GM12878 (cell line): ENCODE results near the gene SNCA. TPM values are rescaled to one million over a fixed set of nuclear protein-coding genes. Genes with fewer than 3 reads are reported as not detected.
A peak's percentile ranks its signal among the peaks of the same experiment; 100 is the strongest.

Source experiments
- ATAC-seq: fragments of 200-7000 bp; cut with Tn5 transposase; 3 replicates; pipeline ENCODE4 v1.9.1; 2020; ENCODE audit warnings: mild to moderate bottlenecking, moderate library complexity
- Bru-seq: library from RNA; stranded (reverse); fragments of 400-500 nt; gene quantifications from one replicate; lab custom pipeline; 2021; lab: Mats Ljungman, UMichigan
- BruChase-seq, 2 experiments: library from RNA; stranded (reverse); fragments of 400-500 nt; gene quantifications; one replicate each; lab custom pipeline; 2021; lab: Mats Ljungman, UMichigan
- BruUV-seq: library from RNA; stranded (reverse); fragments of 400-500 nt; replicated peaks from 2 replicates; lab custom pipeline; 2021; lab: Mats Ljungman, UMichigan
- CTCF ChIA-PET: fragments of 300-600 bp; sonication (Branson Sonifier 250); formaldehyde crosslinking; extraction: SDS; loops from one replicate; lab custom pipeline; 2021; ENCODE audit warnings: inconsistent platforms; lab: Yijun Ruan, JAX
- POLR2A ChIA-PET: fragments of 350-600 bp; formaldehyde crosslinking; extraction: SDS; loops from one replicate; lab custom pipeline; 2021; ENCODE audit warnings: inconsistent platforms; lab: Charles Lee
- RAD21 ChIA-PET: fragments of 300-600 bp; sonication (Branson Sonifier 250); formaldehyde crosslinking; loops from one replicate; lab custom pipeline; 2023; ENCODE audit warnings: antibody characterized with exemption; ENCODE audit not compliant: unreplicated experiment; lab: Charles Lee
- SMC1A ChIA-PET: fragments of 300-600 bp; sonication (Branson Sonifier 250); formaldehyde crosslinking; loops from one replicate; lab custom pipeline; 2023; ENCODE audit not compliant: unreplicated experiment, uncharacterized antibody; lab: Charles Lee
- DNase-seq: peaks from one replicate; pipeline ENCODE4 v3.0.0-alpha.2; 2011; ENCODE audit warnings: low read depth, low spot score
- FAIRE-seq: peaks from 3 replicates; lab custom pipeline; 2011; peaks lifted over from hg19 to GRCh38; lab: Jason Lieb, UNC
- H2AFZ ChIP-seq: 2 replicates; pipeline ENCODE4 v1.6.0; 2011; ENCODE audit warnings: low read depth, low read length, control low read depth; ENCODE audit not compliant: control insufficient read depth
- H3K27ac ChIP-seq: 2 replicates; pipeline ENCODE4 v1.5.1; 2011; ENCODE audit warnings: control low read depth; ENCODE audit not compliant: control insufficient read depth, insufficient read depth
- H3K27me3 ChIP-seq, 2 experiments: replicated peaks in 1 of 2; 2 replicates each; pipeline versions ENCODE4 v1.6.0 to v1.6.1; 2011; ENCODE audit warnings: low read length in 1 of 2; ENCODE audit not compliant: control insufficient read depth in 2 of 2, insufficient read depth in 2 of 2
- H3K36me3 ChIP-seq, 2 experiments: 2 replicates each; pipeline ENCODE4 v1.5.1; 2011; ENCODE audit warnings: low read length in 1 of 2; ENCODE audit not compliant: control insufficient read depth in 2 of 2, insufficient read depth in 2 of 2
- H3K4me1 ChIP-seq: 2 replicates; pipeline ENCODE4 v1.6.1; 2011; ENCODE audit warnings: mild to moderate bottlenecking, low read length, moderate library complexity, mixed read lengths; ENCODE audit not compliant: control insufficient read depth, insufficient read depth
- H3K4me2 ChIP-seq: 2 replicates; pipeline ENCODE4 v1.6.0; 2011; ENCODE audit warnings: control low read depth; ENCODE audit not compliant: control insufficient read depth, insufficient read depth
- H3K4me3 ChIP-seq: fragments of 200-600 bp; sonication (generic); 2 replicates; pipeline ENCODE4 v1.5.1; 2016
- H3K79me2 ChIP-seq: 2 replicates; pipeline ENCODE4 v1.6.0; 2011; ENCODE audit warnings: low read length; ENCODE audit not compliant: control insufficient read depth, insufficient read depth
- H3K9ac ChIP-seq: 2 replicates; pipeline ENCODE4 v1.8.0; 2011; ENCODE audit warnings: low read length, control low read depth, mixed read lengths; ENCODE audit not compliant: control insufficient read depth, insufficient read depth
- H3K9me3 ChIP-seq: replicated peaks from 3 replicates; pipeline ENCODE4 v1.5.1; 2011; ENCODE audit warnings: mild to moderate bottlenecking, low read length; ENCODE audit not compliant: control insufficient read depth, insufficient read depth
- H4K20me1 ChIP-seq: 2 replicates; pipeline ENCODE4 v1.6.0; 2011; ENCODE audit not compliant: control insufficient read depth, insufficient read depth
- BMI1 ChIP-seq: fragments of 450-650 bp; IDR thresholded peaks from 2 replicates; pipeline ENCODE4 v1.6.1; 2016; ENCODE audit warnings: mild to moderate bottlenecking, moderate library complexity, borderline replicate concordance
- BRCA1 ChIP-seq: IDR thresholded peaks from 2 replicates; pipeline ENCODE4 v1.6.1; 2011; ENCODE audit warnings: low read depth, low read length, improper control_type of control experiment
- CBX3 ChIP-seq: fragments of 200-600 bp; sonication (generic); IDR thresholded peaks from 2 replicates; pipeline ENCODE4 v1.6.1; 2016; ENCODE audit warnings: low read depth, borderline replicate concordance
- CTCF ChIP-seq, 3 experiments: IDR thresholded peaks in 2 of 3; conservative IDR thresholded peaks in 1 of 3; 2 replicates each; pipeline ENCODE4 v1.5.1; 2011; ENCODE audit warnings: low read depth in 3 of 3, low read length in 3 of 3, mild to moderate bottlenecking in 3 of 3, control low read depth in 2 of 3, moderate library complexity in 2 of 3, inconsistent platforms in 1 of 3, mixed read lengths in 1 of 3; ENCODE audit not compliant: control insufficient read depth in 2 of 3, insufficient read depth in 1 of 3; ENCODE audit errors: extremely low read depth in 1 of 3
- JUNB ChIP-seq: IDR thresholded peaks from 2 replicates; pipeline ENCODE4 v1.6.1; 2016; ENCODE audit warnings: antibody characterized with exemption, mild to moderate bottlenecking
- NBN ChIP-seq: fragments of 450-650 bp; IDR thresholded peaks from 2 replicates; pipeline ENCODE4 v1.6.1; 2016
- NFYB ChIP-seq: IDR thresholded peaks from 2 replicates; pipeline ENCODE4 v1.6.1; 2011; ENCODE audit warnings: low read depth, mild to moderate bottlenecking, low read length, improper control_type of control experiment, moderate library complexity; ENCODE audit not compliant: insufficient read depth
- PAX8 ChIP-seq: fragments of 450-650 bp; IDR thresholded peaks from 2 replicates; pipeline ENCODE4 v1.6.1; 2017; ENCODE audit warnings: mild to moderate bottlenecking, moderate library complexity
- POLR2AphosphoS2 ChIP-seq: IDR thresholded peaks from 2 replicates; pipeline ENCODE4 v1.6.1; 2011; ENCODE audit warnings: low read depth, mild to moderate bottlenecking, low read length, improper control_type of control experiment, moderate library complexity
- SIN3A ChIP-seq: IDR thresholded peaks from 2 replicates; pipeline ENCODE4 v1.6.1; 2012; ENCODE audit warnings: low read depth, low read length, improper control_type of control experiment
- SMAD1 ChIP-seq: fragments of 450-650 bp; IDR thresholded peaks from 2 replicates; pipeline ENCODE4 v1.6.1; 2018; ENCODE audit warnings: mild to moderate bottlenecking, low read depth; ENCODE audit not compliant: partially characterized antibody
- SP1 ChIP-seq: IDR thresholded peaks from one replicate; pipeline ENCODE4 v1.6.1; 2011; ENCODE audit warnings: low read depth, low read length
- SPI1 ChIP-seq: IDR thresholded peaks from 2 replicates; pipeline ENCODE4 v1.6.1; 2011; ENCODE audit warnings: low read depth, mild to moderate bottlenecking, low read length, moderate library complexity, borderline replicate concordance; ENCODE audit not compliant: insufficient read depth
- WRNIP1 ChIP-seq: IDR thresholded peaks from 2 replicates; pipeline ENCODE4 v1.6.1; 2011; ENCODE audit warnings: low read depth, low read length, improper control_type of control experiment, borderline replicate concordance
- YBX1 ChIP-seq: fragments of 450-650 bp; IDR thresholded peaks from 2 replicates; pipeline ENCODE4 v1.6.1; 2016; ENCODE audit warnings: antibody characterized with exemption
- ZNF207 ChIP-seq: fragments of 450-650 bp; IDR thresholded peaks from 2 replicates; pipeline ENCODE4 v1.6.1; 2014; ENCODE audit warnings: antibody characterized with exemption, mild to moderate bottlenecking, borderline replicate concordance
- WGBS: methylation state at CpG from one replicate; pipeline ENCODE4 v1.1.6; 2016; ENCODE audit warnings: low lambda C conversion rate; ENCODE audit not compliant: insufficient replicate concordance, insufficient coverage; ENCODE audit errors: missing lambda C conversion rate; 5-methylcytosine and 5-hydroxymethylcytosine counted together
- in situ Hi-C: fragments of 300-500 bp; cut with MboI; formaldehyde crosslinking; loops from 9 replicates; pipeline ENCODE4 v1.14.3; 2018; ENCODE audit warnings: mixed read lengths
- intact Hi-C: fragments of 100-400 bp; cut with micrococcal nuclease; formaldehyde crosslinking; loops from one replicate; pipeline ENCODE4 v1.14.2; 2022; ENCODE audit not compliant: unreplicated experiment
- long read RNA-seq, 2 experiments: library from polyadenylated mRNA; unstranded; transcript quantifications; one replicate each; pipeline ENCODE4 v2.0.0, GENCODE V29; 2019 to 2020
- polyA minus RNA-seq, 3 experiments: library from RNA; depleted of rRNA, polyadenylated mRNA; stranded (reverse); fragments of >200 nt; gene quantifications; 2 replicates each; pipeline ENCODE4 v1.2.3, GENCODE V29; 2011
- polyA plus RNA-seq, 11 experiments: library from polyadenylated mRNA; depleted of rRNA in 4 of 11; unstranded in 6 of 11; stranded (reverse) in 5 of 11; fragments of >200 nt; fragmentation: Nextera tagmentation in 4 of 11; fragmentation: Illumina TruSeq in 1 of 11; extraction: Ambion mirVana in 4 of 11; extraction: Trizol in 1 of 11; gene quantifications; 1 replicate in 1 of 11; 2 replicates in 10 of 11; pipeline versions ENCODE4 v1.2.1 to v1.2.3, GENCODE V29; 2011 to 2016; ENCODE audit warnings: inconsistent platforms in 2 of 11, missing spikeins in 2 of 11, low read depth in 1 of 11
- total RNA-seq, 4 experiments: library from RNA; depleted of rRNA in 3 of 4; stranded (reverse); fragments of >200 nt in 3 of 4; fragmentation: Illumina TruSeq in 1 of 4; extraction: Trizol in 1 of 4; gene quantifications; 2 replicates each; pipeline versions ENCODE4 v1.2.1 to v1.2.3, GENCODE V29; 2013 to 2021
- TF ChIP-seq, protein P1 (sequence below): fragments of 450-650 bp; formaldehyde crosslinking; IDR thresholded peaks from 2 replicates; pipeline ENCODE4 v1.5.0; 2022; ENCODE audit warnings: mild to moderate bottlenecking, missing genetic modification characterization

SNCA gene
- total RNA-seq (2013; cell fraction: nucleolus; rRNA removed), result not detected in 2 replicates
- total RNA-seq (2014; rRNA removed) (not detected in 2 replicates), total RNA-seq (2014; rRNA removed; fragmentation: Illumina TruSeq; extraction: Trizol) (not detected in 2 replicates), total RNA-seq (2021) (not detected in 2 replicates), polyA plus RNA-seq (2011; rRNA removed) (0.22 and 0.62 TPM in 2 replicates), polyA plus RNA-seq (2014; fragmentation: Illumina TruSeq; extraction: Trizol) (not detected in 2 replicates), polyA plus RNA-seq (2014; fragmentation: Nextera tagmentation; extraction: Ambion mirVana) (not detected), polyA plus RNA-seq (2014; rRNA removed) (not detected in 2 replicates), polyA plus RNA-seq (2016; fragmentation: Nextera tagmentation; extraction: Ambion mirVana) (not detected), polyA minus RNA-seq (2011; rRNA and poly(A)+ RNA removed) (not detected in 2 replicates), Bru-seq, nascent RNA (percentile 7 among the genes with signal in this experiment), BruChase-seq, experiment 1, labeled RNA remaining after a 6-hour chase (percentile 6 among the genes with signal in this experiment), BruChase-seq, experiment 2, labeled RNA remaining after a 2-hour chase (percentile 5 among the genes with signal in this experiment)
- polyA plus RNA-seq (2011; ENCODE audit: low read depth), result not detected
- polyA plus RNA-seq (2011; cell fraction: cytosol; rRNA removed), result 0.21 TPM in 1 of 2 replicates, not detected in the other
- 0.19 and 0.41 TPM in 2 replicates for polyA plus RNA-seq (2011; cell fraction: nucleus; rRNA removed)
- polyA plus RNA-seq (2012), result not detected in 2 replicates
- polyA minus RNA-seq (2011; cell fraction: cytosol; rRNA and poly(A)+ RNA removed), result not detected in 2 replicates
- not detected in 2 replicates for polyA minus RNA-seq (2011; cell fraction: nucleus; rRNA and poly(A)+ RNA removed)
- long read RNA-seq, experiment 1, result 0 reads
- long read RNA-seq, experiment 2, result 0 reads

- no TSS peak for BruUV-seq
- no peak within 1 kb of the TSS for H3K9ac ChIP-seq
Measured at GRCh38 chr4:89836897-89837384, at the start of gene SNCA. Gene SNCA, minus strand, starts transcription at chr4:89837161. Its CDS starts 1,494 bp downstream, at chr4:89835667.

More at GRCh38 chr4:89836897-89837384, at the start of gene SNCA:
- Histone ChIP-seq H2AFZ (no peak within 1 kb of the TSS), H3K4me3 (no peak within 1 kb of the TSS), H3K27ac (no peak within 1 kb of the TSS), H3K4me2 (no peak within 1 kb of the TSS), H3K9me3 (no peaks in the 10 kb centered on the region), H4K20me1 (no peaks in the 10 kb centered on the region), H3K27me3 (peaks cover 3 to 12% of the 10 kb centered on the region in 2 experiments; a peak in 3 of 4 replicates), H3K4me1 (no peaks in the 10 kb centered on the region), H3K36me3 (no peaks in the 10 kb centered on the region), H3K79me2 (no peaks in the 10 kb centered on the region)
- no peak for DNase-seq
- TF ChIP-seq, protein P1, sequence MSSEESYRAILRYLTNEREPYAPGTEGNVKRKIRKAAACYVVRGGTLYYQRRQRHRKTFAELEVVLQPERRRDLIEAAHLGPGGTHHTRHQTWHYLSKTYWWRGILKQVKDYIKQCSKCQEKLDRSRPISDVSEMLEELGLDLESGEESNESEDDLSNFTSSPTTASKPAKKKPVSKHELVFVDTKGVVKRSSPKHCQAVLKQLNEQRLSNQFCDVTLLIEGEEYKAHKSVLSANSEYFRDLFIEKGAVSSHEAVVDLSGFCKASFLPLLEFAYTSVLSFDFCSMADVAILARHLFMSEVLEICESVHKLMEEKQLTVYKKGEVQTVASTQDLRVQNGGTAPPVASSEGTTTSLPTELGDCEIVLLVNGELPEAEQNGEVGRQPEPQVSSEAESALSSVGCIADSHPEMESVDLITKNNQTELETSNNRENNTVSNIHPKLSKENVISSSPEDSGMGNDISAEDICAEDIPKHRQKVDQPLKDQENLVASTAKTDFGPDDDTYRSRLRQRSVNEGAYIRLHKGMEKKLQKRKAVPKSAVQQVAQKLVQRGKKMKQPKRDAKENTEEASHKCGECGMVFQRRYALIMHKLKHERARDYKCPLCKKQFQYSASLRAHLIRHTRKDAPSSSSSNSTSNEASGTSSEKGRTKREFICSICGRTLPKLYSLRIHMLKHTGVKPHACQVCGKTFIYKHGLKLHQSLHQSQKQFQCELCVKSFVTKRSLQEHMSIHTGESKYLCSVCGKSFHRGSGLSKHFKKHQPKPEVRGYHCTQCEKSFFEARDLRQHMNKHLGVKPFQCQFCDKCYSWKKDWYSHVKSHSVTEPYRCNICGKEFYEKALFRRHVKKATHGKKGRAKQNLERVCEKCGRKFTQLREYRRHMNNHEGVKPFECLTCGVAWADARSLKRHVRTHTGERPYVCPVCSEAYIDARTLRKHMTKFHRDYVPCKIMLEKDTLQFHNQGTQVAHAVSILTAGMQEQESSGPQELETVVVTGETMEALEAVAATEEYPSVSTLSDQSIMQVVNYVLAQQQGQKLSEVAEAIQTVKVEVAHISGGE, result no peak
- TF ChIP-seq ZNF207, result no peak
- TF ChIP-seq JUNB, result no peak
- TF ChIP-seq POLR2AphosphoS2, result no peak
- no peak for TF ChIP-seq SIN3A
- no peak for TF ChIP-seq BRCA1
- TF ChIP-seq BMI1, result no peak
- TF ChIP-seq WRNIP1, result no peak
- TF ChIP-seq SP1, result no peak
- no peak for TF ChIP-seq PAX8
- TF ChIP-seq CTCF (IDR thresholded peaks at IDR 0.05 in 2 of 3, conservative IDR thresholded peaks at IDR 0.05 in 1 of 3; ENCODE audit: control insufficient read depth in 2 of 3, extremely low read depth in 1 of 3, insufficient read depth in 1 of 3, low read depth in 3 of 3, low read length in 3 of 3), result no peak
- no peak for TF ChIP-seq SMAD1
- no peak for TF ChIP-seq YBX1
- TF ChIP-seq SPI1, result no peak
- no peak for TF ChIP-seq NBN
- no peak for TF ChIP-seq CBX3
- TF ChIP-seq NFYB, result no peak
- 22% methylated on average over 26 of the region's 48 CpGs for WGBS
- POLR2A ChIA-PET, result no interaction called here
- ATAC-seq, result no peak; the same call in 2 of the 3 replicates
- intact Hi-C loops (loop anchor here (5.0 kb wide), 1 partner anchor 60 kb away; no protein-coding TSS in a partner anchor), in situ Hi-C loops (no loop called here)
- no peak for FAIRE-seq
- RAD21 ChIA-PET, result no interaction called here
- SMC1A ChIA-PET, result no interaction called here
- CTCF ChIA-PET, result no interaction called here
